HepG2 (cell line): ENCODE results near the gene PRSS21. TPM values are rescaled to one million over a fixed set of nuclear protein-coding genes. Genes with fewer than 3 reads are reported as not detected.

Experiments
- CHD2 ChIP-seq: IDR thresholded peaks from 2 replicates; pipeline ENCODE4 v1.6.1; 2011; ENCODE audit warnings: low read depth, low read length, improper control_type of control experiment
- ETV5 ChIP-seq: IDR thresholded peaks from 2 replicates; pipeline ENCODE4 v1.6.1; 2018; ENCODE audit warnings: missing biosample characterization, missing genetic modification reagents, inconsistent platforms, borderline replicate concordance
- ETV6 ChIP-seq: sonication (generic); formaldehyde crosslinking; conservative IDR thresholded peaks from 2 replicates; pipeline ENCODE4 v1.4.0; 2020; ENCODE audit warnings: missing genetic modification reagents
- GPN1 ChIP-seq: sonication (generic); formaldehyde crosslinking; IDR thresholded peaks from 2 replicates; pipeline ENCODE4 v1.5.1; 2020; ENCODE audit warnings: missing genetic modification reagents, borderline replicate concordance
- HHEX ChIP-seq: IDR thresholded peaks from 2 replicates; pipeline ENCODE4 v1.6.1; 2016; ENCODE audit warnings: control low read depth
- HOXA3 ChIP-seq: sonication (generic); formaldehyde crosslinking; IDR thresholded peaks from 2 replicates; pipeline ENCODE4 v1.5.0; 2020; ENCODE audit warnings: missing genetic modification reagents
- KDM1A ChIP-seq: IDR thresholded peaks from 2 replicates; pipeline ENCODE4 v1.6.1; 2016; ENCODE audit warnings: missing compliant biosample characterization
- MBD4 ChIP-seq: IDR thresholded peaks from 2 replicates; pipeline ENCODE4 v1.6.1; 2012; ENCODE audit warnings: low read length, inconsistent platforms, borderline replicate concordance
- NFYC ChIP-seq: IDR thresholded peaks from 2 replicates; pipeline ENCODE4 v1.6.1; 2016; ENCODE audit warnings: missing genetic modification reagents, missing compliant biosample characterization
- PAF1 ChIP-seq: IDR thresholded peaks from 2 replicates; pipeline ENCODE4 v1.6.1; 2016; ENCODE audit warnings: missing genetic modification reagents, missing compliant biosample characterization
- POLR2AphosphoS5 ChIP-seq: IDR thresholded peaks from 2 replicates; pipeline ENCODE4 v1.6.1; 2012; ENCODE audit warnings: low read depth, low read length
- SKI ChIP-seq: fragments of 450-650 bp; IDR thresholded peaks from one replicate; pipeline ENCODE4 v1.6.1; 2018; ENCODE audit warnings: mild to moderate bottlenecking; ENCODE audit not compliant: partially characterized antibody
- TGIF2 ChIP-seq: IDR thresholded peaks from 2 replicates; pipeline ENCODE4 v1.6.1; 2016; ENCODE audit warnings: control low read depth, missing compliant biosample characterization
- ZBTB8A ChIP-seq: sonication (generic); formaldehyde crosslinking; IDR thresholded peaks from 2 replicates; pipeline ENCODE4 v1.4.0; 2020; ENCODE audit warnings: mild to moderate bottlenecking, low read depth, missing genetic modification reagents, borderline replicate concordance
- ZNF652 ChIP-seq: IDR thresholded peaks from 2 replicates; pipeline ENCODE4 v1.6.1; 2016; ENCODE audit warnings: low read depth, borderline replicate concordance
- ZNF749 ChIP-seq: sonication (generic); formaldehyde crosslinking; IDR thresholded peaks from 2 replicates; pipeline ENCODE4 v1.8.0; 2022; ENCODE audit warnings: mild to moderate bottlenecking, missing genetic modification reagents, moderate library complexity, borderline replicate concordance
- polyA plus RNA-seq, 8 experiments: library from polyadenylated mRNA; depleted of rRNA in 3 of 8; stranded (reverse) in 7 of 8; unstranded in 1 of 8; fragments of >200 nt; fragmentation: Illumina TruSeq in 4 of 8; extraction: Trizol in 4 of 8; gene quantifications; 2 replicates each; pipeline versions ENCODE4 v1.2.1 to v1.2.3, GENCODE V29; 2011 to 2016; ENCODE audit warnings: low read depth in 4 of 8, missing spikeins in 1 of 8, mixed read lengths in 1 of 8; ENCODE audit not compliant: insufficient read depth in 1 of 8
- total RNA-seq, 5 experiments: library from RNA; depleted of rRNA; stranded (reverse); fragments of >200 nt; fragmentation: Illumina TruSeq; extraction: Trizol; gene quantifications; 2 replicates each; pipeline ENCODE4 v1.2.3, GENCODE V29; 2016; ENCODE audit warnings: low read depth in 1 of 5
- TF ChIP-seq, protein P1 (sequence below): sonication (generic); formaldehyde crosslinking; IDR thresholded peaks from 2 replicates; pipeline ENCODE4 v1.5.0; 2020; ENCODE audit warnings: mild to moderate bottlenecking, missing genetic modification reagents
- TF ChIP-seq, protein P2 (sequence below): sonication (generic); formaldehyde crosslinking; IDR thresholded peaks from 2 replicates; pipeline ENCODE4 v1.8.0; 2022; ENCODE audit warnings: mild to moderate bottlenecking, missing genetic modification reagents, borderline replicate concordance
- TF ChIP-seq, protein P3 (sequence below): sonication (generic); formaldehyde crosslinking; IDR thresholded peaks from 2 replicates; pipeline ENCODE4 v1.5.1; 2020; ENCODE audit warnings: mild to moderate bottlenecking, missing genetic modification reagents, borderline replicate concordance

The PRSS21 gene
- total and polyA plus RNA-seq, 2 of the 13 experiments (the other 11 are each of a cell fraction or from before 2014, with no cell fraction given): not detected

DNA sequence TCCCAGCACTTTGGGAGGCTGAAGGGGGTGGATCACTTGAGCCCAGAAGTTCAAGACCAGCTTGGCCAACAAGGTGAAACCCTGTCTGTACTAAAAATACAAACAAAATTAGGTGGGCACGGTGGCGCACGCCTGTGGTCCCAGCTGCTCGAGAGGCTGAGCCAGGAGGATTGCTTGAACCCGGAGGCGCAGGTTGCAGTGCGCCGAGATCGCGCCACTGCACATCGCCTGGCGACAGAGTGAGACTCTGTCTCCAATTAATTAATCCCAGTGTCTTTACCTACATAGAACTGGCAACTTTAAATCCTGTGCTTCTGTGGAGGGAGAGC, 38.4 kb upstream of the PRSS21 start (continued):
- TF ChIP-seq, protein P1, sequence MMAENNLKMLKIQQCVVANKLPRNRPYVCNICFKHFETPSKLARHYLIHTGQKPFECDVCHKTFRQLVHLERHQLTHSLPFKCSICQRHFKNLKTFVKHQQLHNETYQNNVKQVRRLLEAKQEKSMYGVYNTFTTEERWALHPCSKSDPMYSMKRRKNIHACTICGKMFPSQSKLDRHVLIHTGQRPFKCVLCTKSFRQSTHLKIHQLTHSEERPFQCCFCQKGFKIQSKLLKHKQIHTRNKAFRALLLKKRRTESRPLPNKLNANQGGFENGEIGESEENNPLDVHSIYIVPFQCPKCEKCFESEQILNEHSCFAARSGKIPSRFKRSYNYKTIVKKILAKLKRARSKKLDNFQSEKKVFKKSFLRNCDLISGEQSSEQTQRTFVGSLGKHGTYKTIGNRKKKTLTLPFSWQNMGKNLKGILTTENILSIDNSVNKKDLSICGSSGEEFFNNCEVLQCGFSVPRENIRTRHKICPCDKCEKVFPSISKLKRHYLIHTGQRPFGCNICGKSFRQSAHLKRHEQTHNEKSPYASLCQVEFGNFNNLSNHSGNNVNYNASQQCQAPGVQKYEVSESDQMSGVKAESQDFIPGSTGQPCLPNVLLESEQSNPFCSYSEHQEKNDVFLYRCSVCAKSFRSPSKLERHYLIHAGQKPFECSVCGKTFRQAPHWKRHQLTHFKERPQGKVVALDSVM (CRISPR knock-in tag): peak; percentile 35; the same call in 1 of the 2 replicates
- TF ChIP-seq ETV6 (CRISPR knock-in tag) (no peak), MBD4 (no peak), POLR2AphosphoS5 (0 out of 2 replicates have a peak, but pooled peaks have one; percentile 13), ETV5 (CRISPR knock-in tag) (no peak), ZNF749 (CRISPR knock-in tag) (no peak), NFYC (CRISPR knock-in tag) (no peak), ZNF652 (CRISPR knock-in tag) (no peak), HOXA3 (CRISPR knock-in tag) (peak; percentile 6; the same call in 1 of the 2 replicates), HHEX (no peak), CHD2 (no peak), ZBTB8A (CRISPR knock-in tag) (no peak), TGIF2 (CRISPR knock-in tag) (no peak), KDM1A (no peak), GPN1 (CRISPR knock-in tag) (no peak), PAF1 (CRISPR knock-in tag) (no peak), SKI (no peak)
- TF ChIP-seq, protein P2, sequence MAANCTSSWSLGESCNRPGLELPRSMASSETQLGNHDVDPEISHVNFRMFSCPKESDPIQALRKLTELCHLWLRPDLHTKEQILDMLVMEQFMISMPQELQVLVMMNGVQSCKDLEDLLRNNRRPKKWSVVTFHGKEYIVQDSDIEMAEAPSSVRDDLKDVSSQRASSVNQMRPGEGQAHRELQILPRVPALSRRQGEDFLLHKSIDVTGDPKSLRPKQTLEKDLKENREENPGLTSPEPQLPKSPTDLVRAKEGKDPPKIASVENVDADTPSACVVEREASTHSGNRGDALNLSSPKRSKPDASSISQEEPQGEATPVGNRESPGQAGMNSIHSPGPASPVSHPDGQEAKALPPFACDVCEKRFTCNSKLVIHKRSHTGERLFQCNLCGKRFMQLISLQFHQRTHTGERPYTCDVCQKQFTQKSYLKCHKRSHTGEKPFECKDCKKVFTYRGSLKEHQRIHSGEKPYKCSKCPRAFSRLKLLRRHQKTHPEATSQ (CRISPR knock-in tag): no peak
- TF ChIP-seq, protein P3, sequence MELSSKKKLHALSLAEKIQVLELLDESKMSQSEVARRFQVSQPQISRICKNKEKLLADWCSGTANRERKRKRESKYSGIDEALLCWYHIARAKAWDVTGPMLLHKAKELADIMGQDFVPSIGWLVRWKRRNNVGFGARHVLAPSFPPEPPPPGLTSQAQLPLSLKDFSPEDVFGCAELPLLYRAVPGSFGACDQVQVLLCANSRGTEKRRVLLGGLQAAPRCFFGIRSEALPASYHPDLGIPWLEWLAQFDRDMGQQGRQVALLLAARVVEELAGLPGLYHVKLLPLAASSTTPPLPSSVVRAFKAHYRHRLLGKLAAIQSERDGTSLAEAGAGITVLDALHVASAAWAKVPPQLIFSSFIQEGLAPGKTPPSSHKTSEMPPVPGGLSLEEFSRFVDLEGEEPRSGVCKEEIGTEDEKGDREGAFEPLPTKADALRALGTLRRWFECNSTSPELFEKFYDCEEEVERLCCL (CRISPR knock-in tag): no peak
